SKM-1 (cell line): ENCODE data around the gene ACSF3.
"Not testable (repeated sequence)": the region's sequence is repeated elsewhere in the genome, so short reads cannot be mapped to it uniquely, and the experiment has no call there.

Experiments used
- DNase-seq: peaks from one replicate; lab custom pipeline; 2025; ENCODE audit not compliant: unreplicated experiment; lab: John Stamatoyannopoulos, UW

ACSF3 gene

DNA sequence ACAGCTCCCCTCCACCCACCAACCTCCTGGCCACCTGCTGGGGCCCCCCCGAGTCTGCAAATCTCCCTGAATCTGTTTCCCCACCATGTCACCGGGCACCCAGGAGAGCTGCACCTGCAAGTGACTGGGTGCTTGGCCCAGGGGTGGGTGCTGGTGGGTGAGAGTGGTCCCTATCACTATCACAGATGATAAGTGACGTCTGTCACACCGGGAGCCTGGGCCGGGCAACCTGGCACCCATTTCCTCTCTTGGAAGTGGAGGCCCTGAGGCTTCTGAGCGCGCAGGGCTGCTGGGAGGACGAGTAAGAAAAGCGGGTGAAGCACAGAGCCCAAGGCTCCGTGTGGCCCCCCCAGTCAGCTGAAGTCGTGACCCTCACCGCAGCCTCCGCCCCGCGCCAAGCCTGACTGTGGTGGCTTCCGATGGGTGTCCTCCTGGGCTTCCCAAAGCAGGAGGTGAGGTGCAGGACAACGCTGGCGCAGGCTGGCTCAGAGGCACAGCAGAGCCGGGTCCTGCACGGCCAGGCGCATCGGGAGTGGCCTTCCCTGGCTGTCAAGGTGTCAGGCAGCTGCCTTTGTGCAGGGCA lies 21.0 kb upstream of the ACSF3 start:
- no peak for DNase-seq

- no peak for DNase-seq
These were observed 20.1 kb upstream of the ACSF3 start for GRCh38 chr16:89073346-89074071.

DNA sequence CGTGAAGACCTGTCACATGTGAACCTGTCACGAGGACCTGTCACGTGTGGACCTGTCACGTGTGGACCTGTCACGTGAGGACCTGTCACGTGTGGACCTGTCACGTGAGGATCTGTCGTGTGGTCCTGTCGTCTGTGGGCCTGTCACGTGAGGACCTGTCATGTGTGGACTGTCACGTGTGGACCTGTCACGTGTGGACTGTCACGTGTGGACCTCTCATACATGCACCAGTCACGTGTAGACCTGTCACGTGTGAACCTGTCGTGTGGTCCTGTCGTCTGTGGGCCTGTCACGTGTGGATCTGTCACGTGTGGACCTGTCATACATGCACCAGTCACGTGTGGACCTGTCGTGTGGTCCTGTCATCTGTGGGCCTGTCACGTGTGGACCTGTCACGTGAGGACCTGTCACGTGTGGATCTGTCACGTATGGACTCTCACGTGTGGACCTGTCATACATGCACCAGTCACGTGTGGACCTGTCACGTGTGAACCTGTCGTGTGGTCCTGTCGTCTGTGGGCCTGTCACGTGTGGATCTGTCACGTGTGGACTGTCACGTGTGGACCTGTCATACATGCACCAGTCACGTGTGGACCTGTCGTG lies 19.5 kb upstream of the ACSF3 start:
- not testable (repeated sequence) for DNase-seq

- no peak for DNase-seq
These were observed 18.6 kb upstream of the ACSF3 start for GRCh38 chr16:89074803-89075688.

DNA sequence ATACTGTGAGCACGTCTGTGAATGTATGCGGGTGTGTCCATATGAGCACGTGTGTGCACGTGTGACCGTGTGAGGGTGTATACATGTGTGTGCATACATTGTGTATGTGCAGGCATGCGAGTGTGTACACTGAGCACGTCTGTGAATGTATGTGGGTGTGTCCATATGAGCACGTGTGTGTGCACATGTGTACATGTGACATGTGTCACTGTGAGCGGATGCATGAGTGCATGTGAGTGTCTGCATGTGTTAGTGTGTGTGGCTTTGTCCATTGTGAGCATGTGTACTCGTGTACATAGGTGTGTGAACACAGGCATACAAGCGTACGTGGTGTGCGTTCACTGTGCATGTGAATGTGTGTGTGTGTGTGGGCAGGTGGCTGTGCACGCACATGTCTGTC lies 17.5 kb upstream of the ACSF3 start:
- no peak for DNase-seq

DNA sequence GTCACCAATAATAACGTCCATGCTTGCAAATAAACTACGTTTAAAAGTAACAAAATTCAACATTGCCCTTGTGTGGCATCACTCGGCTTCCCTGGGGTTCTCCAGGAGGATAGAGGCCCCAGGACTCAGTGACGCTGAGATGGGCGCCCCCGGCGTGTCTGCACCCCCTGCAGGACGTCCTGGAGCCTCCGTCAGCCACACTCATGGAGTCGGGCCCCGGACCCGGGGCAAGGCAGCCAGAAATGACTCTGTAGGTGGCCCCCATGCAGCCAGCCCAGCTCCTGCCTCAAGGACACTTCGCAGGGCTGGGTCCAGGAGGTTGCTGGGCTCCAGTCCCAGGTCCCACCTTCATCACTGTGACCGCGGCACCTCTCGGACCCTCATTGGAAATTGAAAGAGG lies 16.6 kb upstream of the ACSF3 start:
- DNase-seq = no peak

GRCh38 chr16:89078172-89078571 lies 15.5 kb upstream of the ACSF3 start:
- DNase-seq = no peak

GRCh38 chr16:89079434-89079980 lies 14.1 kb upstream of the ACSF3 start:
- no peak for DNase-seq

- DNase-seq = no peak
These were observed 13.3 kb upstream of the ACSF3 start for GRCh38 chr16:89080196-89080853.

- no peak for DNase-seq
These were observed 12.1 kb upstream of the ACSF3 start for GRCh38 chr16:89081556-89081955.

DNA sequence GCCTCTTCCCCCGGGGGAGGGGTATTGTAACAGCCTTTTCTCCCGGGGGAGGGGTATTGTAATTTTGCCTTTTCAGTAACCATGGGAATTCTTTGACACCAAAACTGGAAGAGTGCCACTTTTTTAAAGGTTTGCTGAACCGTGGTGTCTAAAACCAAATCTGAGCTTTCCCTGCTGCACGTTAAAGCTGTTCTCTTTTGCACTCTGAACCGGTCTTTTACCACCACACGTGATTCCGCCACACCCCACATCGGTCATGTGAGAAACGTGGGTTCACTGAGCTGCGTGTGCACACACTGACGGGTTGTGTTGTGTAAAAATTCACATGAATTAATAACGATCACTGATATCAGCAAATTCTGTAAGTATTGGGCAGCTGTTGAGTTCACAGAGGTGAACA lies 9.2 kb upstream of the ACSF3 start:
- DNase-seq = no peak

DNA sequence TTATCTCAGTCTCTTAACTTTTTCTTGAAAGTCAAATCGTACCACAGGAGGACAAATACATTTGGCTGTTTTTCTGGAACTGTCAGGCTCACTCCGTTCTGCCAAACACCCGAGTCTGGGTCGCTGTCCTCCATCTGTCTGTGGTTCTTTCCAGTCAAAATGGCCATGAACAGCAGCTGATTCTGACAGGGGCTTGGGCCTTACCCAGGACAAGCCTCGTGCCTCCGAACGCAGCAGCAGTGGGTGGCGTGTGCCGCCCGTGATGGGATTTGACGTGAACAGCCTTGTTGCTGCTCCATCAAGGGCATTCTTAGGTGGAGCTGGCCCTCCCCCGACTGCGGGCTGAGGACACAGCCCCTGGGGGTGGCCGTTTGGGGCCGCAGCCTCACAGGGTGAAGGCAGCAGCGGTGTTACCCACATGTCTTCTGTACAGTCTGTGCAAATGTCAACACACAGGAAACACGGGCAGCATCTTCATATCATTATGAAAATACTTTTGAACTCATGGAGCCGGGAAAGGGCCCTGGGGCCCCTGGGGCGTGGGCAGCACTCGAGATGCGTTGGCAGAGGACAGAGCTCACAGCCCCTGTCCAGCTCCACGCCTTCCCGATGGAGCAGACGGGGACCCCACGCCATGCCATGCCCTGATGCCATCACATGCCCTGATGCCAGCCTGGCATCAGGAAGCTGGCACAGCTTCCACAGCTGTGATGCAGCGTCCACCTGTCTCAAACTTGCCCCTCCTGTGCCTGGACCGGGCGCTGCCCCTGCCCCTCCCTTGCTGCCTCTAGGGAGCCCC lies 8.6 kb upstream of the ACSF3 start:
- DNase-seq = no peak

- no peak for DNase-seq
These were observed 7.9 kb upstream of the ACSF3 start for GRCh38 chr16:89085755-89086154.

GRCh38 chr16:89087922-89088497 lies 5.6 kb upstream of the ACSF3 start:
- DNase-seq = no peak

DNA sequence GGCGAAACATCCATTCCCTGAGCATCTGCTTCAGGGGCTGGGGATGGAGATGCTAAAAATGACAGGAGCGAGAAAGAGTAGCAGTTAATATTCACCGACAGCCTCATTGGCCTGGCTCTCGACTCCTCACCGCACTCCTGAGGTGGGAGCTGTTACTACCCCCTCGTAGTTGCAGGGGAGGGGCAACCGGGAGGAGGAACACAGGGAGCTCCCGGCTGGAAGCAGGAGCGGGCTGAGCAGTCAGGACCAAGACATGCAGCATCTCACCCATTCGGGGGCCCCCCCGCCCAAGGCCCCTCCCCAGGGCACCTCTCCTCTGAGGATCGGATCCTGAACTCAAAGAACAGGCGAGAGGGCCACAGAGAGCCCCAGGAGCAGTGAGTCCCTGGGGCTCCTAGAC lies 4.5 kb upstream of the ACSF3 start:
- DNase-seq = no peak

- DNase-seq = no peak
These were observed 3.4 kb upstream of the ACSF3 start for GRCh38 chr16:89090182-89090630.

DNA sequence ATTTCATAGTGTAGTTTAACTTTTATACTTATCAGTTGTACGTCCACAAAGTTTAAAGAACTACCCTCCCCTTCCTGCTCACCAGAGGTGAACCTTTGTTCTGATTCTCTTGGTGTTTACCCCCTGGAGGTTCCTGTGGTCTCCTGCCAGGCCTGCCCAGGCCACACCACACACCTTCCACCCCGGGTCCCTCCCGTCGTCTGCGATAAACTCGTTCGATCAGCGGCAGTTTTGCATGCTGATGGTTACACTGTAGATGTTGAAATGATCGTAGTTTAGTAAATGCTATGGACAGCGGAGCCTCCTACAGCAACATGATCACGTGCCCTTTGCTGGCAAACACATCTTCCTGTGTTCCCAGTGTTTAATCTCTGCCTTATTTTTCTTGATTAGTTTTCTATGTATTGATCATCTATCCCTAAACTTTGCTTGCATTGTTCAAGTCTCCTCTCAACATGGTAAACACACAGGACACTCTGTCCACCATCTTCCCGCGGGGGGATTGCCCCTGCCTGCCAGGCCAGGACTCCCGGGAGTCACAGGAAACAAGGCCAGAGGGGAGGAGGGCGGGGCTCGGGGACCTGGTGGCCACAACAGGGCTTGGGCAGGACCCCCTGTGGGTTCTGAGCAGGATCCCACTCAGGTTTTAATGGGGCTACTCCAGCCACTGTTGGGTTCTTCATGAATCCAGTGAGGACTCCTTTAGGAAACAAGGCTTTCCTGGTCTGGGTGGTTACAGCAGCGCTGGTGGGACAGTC lies 2.8 kb upstream of the ACSF3 start:
- no peak for DNase-seq

- no peak for DNase-seq
These were observed 1.6 kb upstream of the ACSF3 start for GRCh38 chr16:89092013-89092412.

DNA sequence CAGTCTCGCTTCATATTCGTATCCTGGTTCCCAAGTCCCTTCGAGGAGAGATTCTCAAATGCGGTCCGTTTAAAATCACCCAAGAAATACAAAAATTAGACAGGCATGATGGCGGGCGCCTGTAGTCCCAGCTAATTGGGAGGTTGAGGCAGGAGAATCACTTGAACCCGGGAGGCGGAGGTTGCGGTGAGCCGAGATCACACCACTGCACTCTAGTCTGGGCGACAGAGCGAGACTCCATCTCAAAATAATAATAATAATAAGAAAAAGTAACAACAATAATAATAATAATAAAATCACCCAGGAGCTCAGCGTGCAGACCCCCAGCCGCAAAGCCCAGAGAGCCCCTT lies 425 bp upstream of the ACSF3 start:
- DNase-seq = not testable (repeated sequence)
